OCI-LY7 (cell line): ENCODE results near the gene TMEM154.

Source experiments
- EZH2phosphoT487 ChIP-seq: fragments of 200-600 bp; sonication (generic); IDR thresholded peaks from 2 replicates; pipeline ENCODE4 v1.6.1; 2018; ENCODE audit warnings: low read depth, borderline replicate concordance, mild to moderate bottlenecking, mixed run types, antibody characterized with exemption, low read length, moderate library complexity, mixed read lengths
- TF ChIP-seq, protein P1 (sequence below): fragments of 200-600 bp; sonication (generic); conservative IDR thresholded peaks from 2 replicates; pipeline ENCODE4 v1.5.1; 2014; ENCODE audit warnings: mild to moderate bottlenecking, antibody characterized with exemption, low read length, moderate library complexity, mixed read lengths

- TF ChIP-seq, protein P1, sequence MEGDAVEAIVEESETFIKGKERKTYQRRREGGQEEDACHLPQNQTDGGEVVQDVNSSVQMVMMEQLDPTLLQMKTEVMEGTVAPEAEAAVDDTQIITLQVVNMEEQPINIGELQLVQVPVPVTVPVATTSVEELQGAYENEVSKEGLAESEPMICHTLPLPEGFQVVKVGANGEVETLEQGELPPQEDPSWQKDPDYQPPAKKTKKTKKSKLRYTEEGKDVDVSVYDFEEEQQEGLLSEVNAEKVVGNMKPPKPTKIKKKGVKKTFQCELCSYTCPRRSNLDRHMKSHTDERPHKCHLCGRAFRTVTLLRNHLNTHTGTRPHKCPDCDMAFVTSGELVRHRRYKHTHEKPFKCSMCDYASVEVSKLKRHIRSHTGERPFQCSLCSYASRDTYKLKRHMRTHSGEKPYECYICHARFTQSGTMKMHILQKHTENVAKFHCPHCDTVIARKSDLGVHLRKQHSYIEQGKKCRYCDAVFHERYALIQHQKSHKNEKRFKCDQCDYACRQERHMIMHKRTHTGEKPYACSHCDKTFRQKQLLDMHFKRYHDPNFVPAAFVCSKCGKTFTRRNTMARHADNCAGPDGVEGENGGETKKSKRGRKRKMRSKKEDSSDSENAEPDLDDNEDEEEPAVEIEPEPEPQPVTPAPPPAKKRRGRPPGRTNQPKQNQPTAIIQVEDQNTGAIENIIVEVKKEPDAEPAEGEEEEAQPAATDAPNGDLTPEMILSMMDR, result no peak
- no peak for TF ChIP-seq EZH2phosphoT487
Measured at GRCh38 chr4:152605031-152605430, 74.8 kb downstream of the TMEM154 start.
